NCI-H2196 (cell line): Measurements from ENCODE around the gene MUC12.
"Not testable (repeated sequence)": the region's sequence is repeated elsewhere in the genome, so short reads cannot be mapped to it uniquely, and the experiment has no call there.

ENCODE experiments used
- DNase-seq: peaks from one replicate; lab custom pipeline; 2025; ENCODE audit not compliant: unreplicated experiment; lab: John Stamatoyannopoulos, UW

The MUC12 gene

DNA sequence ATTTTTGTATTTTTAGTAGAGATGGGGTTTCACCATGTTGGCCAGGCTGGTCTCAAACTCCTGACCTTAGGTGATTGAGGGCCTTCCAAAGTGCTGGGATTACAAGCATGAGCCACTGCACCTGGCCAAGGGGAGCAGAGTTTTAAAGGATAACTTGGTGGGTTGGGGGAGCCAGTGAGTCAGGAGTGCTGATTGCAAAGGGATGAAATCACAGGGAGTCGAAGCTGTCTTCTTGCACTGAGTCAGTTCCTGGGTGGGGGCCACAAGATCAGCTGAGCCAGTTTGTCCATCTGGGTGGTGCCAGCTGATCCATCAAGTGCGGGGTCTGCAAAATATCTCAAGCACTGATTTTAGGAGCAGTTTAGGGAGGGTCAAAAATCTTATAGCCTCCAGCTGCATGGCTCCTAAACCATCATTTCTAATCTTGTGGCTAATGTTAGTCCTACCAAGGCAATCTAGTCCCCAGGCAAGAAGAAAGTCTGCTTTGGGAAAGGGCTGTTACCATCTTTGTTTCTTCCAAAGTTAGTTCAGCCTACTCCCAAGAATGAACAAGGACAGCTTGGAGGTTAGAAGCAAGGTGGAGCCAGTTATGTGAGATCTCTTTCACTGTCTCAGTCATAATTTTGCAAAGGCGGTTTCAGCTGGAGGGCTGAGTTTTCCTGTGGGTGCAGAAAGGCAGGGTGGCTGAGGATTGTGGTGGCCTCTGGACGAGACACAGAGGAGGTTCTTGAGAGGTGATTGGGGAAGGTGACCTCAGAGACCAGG is 15.8 kb downstream of the MUC12 start:
- DNase-seq = not testable (repeated sequence)

DNA sequence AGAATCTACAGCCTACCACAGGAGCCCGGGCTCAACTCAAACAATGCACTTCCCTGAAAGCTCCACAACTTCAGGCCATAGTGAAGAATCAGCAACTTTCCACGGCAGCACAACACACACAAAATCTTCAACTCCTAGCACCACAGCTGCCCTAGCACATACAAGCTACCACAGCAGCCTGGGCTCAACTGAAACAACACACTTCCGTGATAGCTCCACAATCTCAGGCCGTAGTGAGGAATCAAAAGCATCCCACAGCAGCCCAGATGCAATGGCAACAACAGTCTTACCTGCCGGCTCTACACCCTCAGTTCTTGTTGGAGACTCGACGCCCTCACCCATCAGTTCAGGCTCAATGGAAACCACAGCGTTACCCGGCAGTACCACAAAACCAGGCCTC is 22.3 kb downstream of the MUC12 start:
- DNase-seq = no peak

DNA sequence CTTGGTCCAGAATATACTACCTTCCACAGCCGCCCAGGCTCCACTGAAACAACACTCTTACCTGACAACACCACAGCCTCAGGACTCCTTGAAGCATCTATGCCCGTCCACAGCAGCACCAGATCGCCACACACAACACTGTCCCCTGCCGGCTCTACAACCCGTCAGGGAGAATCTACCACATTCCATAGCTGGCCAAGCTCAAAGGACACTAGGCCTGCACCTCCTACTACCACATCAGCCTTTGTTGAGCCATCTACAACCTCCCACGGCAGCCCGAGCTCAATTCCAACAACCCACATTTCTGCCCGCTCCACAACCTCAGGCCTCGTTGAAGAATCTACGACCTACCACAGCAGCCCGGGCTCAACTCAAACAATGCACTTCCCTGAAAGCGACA is 22.9 kb downstream of the MUC12 start:
- not testable (repeated sequence) for DNase-seq

DNA sequence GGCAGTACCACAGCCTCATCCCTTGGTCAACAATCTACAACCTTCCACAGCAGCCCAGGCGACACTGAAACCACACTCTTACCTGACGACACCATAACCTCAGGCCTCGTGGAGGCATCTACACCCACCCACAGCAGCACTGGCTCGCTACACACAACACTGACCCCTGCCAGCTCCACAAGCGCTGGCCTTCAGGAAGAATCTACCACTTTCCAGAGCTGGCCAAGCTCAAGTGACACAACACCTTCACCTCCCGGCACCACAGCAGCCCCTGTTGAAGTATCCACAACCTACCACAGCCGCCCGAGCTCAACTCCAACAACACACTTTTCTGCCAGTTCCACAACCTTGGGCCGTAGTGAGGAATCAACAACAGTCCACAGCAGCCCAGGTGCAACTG is 25.3 kb downstream of the MUC12 start:
- DNase-seq = not testable (repeated sequence)

DNA sequence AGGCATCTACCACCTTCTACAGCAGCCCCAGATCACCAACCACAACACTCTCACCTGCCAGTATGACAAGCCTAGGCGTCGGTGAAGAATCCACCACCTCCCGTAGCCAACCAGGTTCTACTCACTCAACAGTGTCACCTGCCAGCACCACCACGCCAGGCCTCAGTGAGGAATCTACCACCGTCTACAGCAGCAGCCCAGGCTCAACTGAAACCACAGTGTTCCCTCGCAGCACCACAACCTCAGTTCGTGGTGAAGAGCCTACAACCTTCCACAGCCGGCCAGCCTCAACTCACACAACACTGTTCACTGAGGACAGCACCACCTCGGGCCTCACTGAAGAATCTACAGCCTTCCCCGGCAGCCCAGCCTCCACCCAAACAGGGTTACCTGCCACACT is 29.2 kb downstream of the MUC12 start:
- DNase-seq = not testable (repeated sequence)

DNA sequence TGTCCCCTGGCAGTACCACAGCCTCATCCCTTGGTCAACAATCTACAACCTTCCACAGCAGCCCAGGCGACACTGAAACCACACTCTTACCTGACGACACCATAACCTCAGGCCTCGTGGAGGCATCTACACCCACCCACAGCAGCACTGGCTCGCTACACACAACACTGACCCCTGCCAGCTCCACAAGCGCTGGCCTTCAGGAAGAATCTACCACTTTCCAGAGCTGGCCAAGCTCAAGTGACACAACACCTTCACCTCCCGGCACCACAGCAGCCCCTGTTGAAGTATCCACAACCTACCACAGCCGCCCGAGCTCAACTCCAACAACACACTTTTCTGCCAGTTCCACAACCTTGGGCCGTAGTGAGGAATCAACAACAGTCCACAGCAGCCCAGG is 30.0 kb downstream of the MUC12 start:
- DNase-seq = not testable (repeated sequence)

DNA sequence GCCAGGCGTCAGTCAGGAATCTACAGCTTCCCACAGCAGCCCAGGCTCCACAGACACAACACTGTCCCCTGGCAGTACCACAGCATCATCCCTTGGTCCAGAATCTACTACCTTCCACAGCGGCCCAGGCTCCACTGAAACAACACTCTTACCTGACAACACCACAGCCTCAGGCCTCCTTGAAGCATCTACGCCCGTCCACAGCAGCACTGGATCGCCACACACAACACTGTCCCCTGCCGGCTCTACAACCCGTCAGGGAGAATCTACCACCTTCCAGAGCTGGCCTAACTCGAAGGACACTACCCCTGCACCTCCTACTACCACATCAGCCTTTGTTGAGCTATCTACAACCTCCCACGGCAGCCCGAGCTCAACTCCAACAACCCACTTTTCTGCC is 30.7 kb downstream of the MUC12 start:
- DNase-seq = not testable (repeated sequence)

DNA sequence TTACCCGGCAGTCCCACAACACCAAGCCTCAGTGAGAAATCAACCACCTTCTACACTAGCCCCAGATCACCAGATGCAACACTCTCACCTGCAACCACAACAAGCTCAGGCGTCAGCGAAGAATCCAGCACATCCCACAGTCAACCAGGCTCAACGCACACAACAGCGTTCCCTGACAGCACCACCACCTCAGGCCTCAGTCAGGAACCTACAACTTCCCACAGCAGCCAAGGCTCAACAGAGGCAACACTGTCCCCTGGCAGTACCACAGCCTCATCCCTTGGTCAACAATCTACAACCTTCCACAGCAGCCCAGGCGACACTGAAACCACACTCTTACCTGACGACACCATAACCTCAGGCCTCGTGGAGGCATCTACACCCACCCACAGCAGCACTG is 33.0 kb downstream of the MUC12 start:
- DNase-seq = not testable (repeated sequence)

DNA sequence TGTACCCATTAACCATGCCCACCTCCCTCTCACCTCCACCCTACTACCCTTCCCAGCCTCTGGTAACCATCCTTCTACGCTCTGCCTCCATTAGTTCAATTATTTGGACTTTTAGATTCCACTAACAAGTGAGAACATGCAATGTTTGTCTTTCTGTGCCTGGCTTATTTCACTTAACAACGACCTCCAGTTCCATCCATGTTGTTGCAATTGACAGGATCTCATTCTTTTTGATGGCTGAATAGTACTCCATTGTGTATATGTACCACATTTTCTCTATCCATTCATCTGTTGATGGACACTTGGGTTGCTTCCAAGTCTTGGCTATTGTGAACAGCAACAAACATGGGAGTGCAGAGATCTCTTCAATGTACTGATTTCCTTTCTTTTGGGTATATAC is 38.0 kb downstream of the MUC12 start:
- DNase-seq = not testable (repeated sequence)

DNA sequence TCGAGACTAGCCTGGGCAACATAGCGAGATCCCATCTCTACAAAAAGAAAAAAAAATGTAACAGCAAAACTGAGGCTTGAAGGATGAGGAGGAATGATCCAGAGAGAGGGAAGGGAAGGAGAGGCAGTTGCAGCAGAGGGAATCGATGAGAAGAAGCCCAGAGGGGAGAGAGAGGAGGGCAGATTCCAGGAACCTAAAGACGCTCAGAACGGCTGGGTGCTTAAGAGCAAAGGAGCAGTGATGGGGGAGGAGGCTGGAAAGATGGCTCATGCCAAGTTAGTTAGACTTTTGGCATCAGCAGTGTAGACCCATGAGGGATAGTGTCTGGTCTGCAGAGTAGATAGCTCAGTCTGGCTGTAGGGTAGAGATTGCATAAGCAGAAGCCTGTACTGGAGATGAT is 40.3 kb downstream of the MUC12 start:
- no peak for DNase-seq

DNA sequence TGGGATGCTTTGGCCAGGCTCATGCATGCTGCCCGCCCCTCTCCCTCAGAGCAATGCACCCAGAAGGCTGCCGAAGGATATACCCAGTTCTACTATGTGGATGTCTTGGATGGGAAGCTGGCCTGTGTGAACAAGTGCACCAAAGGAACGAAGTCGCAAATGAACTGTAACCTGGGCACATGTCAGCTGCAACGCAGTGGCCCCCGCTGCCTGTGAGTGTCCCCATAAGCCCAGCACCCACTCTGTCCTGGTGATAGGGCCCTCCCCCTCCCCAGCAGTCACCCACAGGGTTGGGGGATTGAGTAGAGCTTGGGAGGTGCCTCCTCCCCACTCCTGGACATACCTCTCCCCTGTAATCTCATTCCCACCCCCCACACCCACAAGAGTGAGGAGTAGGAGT is 43.6 kb downstream of the MUC12 start:
- DNase-seq = no peak

DNA sequence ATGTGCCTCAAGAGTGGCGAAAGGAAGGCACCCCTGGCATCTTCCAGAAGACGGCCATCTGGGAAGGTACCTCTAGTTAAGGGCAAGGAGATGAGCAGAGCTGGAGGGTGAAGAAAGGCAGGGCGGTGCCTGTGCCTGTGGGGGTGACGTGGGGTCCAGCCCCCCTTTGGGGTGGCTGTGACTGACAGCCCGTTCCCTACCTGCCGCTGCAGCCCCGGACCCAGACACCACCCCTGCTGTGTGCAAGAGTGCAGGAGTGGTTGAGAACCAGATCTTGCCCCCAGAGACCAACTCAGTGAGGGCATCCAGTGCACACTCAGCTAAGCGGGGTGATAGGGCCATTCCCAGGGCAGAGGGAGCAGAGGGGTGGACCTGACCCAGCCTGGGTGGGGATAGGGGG is 46.3 kb downstream of the MUC12 start:
- DNase-seq = no peak

DNA sequence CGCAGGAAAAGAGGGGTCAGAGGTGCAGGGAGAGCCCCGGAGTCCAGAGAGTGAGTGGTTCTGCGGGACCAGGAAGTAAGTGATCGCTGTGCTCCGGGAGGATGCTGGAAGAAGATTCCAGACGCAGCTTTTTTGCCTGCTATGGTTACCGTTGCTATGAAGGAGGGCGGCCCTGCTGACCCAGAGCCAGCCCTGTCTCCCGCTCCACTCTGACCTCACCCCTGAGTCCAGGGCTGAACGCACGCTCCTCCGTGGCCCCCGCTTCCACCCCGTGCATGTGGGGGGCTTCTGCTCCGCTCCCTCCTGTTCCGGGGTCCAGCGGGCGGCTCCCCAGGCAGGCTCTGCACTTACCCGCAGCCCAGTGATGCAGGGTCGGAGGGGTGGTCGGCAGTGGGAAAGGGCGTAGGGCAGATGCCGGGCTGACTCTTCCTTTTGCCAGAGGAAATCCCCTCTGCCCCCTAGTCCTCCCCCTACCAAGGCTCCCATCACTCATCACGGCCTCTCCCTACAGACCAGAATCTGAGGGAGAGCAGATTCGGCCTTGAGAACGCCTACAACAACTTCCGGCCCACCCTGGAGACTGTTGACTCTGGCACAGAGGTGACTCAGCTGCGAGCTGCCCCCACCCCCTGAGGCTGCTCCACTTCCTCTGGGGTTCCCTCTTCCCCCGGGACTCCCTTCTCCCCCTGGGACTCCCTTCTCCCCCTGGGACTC is 47.9 kb downstream of the MUC12 start:
- peak; percentile 81 for DNase-seq

DNA sequence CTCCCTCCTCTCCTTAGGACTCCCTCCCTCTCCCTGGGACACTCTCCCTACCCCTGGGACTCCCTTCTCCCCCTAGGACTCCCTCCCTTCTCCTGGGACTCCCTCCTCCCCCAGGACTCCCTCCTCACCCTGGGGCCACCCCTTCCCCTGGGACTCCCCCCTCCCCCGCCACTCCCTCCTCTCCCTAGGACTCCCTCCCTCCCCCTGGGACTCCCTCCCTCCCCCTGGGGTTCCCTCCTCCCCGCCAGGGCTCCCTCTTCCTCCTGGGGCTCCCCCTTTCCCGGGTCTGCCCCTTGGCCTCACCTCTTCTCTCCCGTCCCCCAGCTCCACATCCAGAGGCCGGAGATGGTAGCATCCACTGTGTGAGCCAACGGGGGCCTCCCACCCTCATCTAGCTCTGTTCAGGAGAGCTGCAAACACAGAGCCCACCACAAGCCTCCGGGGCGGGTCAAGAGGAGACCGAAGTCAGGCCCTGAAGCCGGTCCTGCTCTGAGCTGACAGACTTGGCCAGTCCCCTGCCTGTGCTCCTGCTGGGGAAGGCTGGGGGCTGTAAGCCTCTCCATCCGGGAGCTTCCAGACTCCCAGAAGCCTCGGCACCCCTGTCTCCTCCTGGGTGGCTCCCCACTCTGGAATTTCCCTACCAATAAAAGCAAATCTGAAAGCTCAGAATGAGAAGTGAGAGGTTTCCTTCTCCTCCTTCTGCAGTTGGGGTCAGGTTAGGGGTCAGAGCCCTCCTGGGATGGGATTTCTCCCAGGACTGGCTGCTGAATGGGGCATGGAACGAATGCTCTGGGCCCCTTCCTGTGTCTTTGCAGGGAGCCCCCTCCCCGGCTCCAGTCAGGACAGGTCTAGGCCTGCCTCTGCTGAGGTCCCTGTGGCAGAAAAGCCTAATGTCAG is 49.2 kb downstream of the MUC12 start:
- DNase-seq = no peak

DNA sequence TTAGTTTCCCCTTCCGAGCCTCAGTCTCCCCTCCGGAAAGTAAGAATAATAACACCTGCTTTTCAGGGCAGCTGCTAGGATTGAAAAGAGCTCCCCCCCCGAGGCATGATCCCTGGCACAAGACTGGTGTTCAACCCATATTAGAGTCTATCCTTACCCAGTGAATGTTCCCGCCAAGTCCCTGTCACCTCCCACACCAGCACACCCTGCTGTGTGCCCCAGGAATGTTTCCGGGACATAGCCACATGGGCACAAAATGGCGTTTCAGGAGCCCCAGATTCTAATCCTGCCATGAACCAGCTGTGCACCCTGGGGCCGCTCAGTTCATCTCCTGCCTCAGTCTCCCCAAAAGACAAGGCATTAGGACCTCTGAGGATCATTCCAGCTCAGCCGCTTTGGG is 51.1 kb downstream of the MUC12 start:
- no peak for DNase-seq

DNA sequence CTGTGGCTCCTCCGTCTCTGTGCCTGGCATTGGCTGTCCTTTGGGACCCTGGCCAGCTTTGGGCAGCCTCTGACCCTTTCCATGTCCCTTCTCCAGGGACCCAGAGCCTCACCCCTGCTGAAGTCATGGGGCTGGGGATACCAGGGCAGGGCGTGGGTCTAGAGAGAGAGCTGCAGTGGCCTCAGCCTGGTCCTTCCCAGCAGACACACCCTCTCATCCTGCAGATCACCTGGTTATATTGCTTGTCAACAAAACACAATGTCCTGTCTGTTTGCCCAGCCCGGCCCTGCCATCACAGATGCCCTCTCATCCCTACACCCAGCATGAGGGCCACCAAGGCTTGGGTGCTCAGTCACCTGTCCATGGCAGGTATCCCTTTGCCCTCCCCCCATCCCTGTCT is 52.3 kb downstream of the MUC12 start:
- DNase-seq = no peak

DNA sequence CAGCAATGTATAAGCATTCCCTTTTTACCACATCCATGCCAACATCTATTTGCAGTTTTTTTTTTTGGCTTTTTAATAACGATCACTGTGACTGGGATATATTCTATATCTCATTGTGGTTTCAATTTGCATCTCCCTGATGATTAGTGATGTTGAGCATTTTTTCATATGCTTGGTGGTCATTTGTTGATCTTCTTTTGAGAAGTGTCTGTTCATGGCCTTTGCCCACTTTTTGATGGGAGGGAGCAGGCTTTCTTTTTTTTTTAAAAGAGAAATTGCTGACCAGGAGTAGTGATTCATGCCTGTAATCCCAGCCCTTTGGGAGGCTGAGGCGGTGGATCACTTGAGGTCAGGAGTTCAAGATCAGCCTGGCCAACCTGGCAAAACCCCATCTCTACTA is 54.5 kb downstream of the MUC12 start:
- DNase-seq = no peak

DNA sequence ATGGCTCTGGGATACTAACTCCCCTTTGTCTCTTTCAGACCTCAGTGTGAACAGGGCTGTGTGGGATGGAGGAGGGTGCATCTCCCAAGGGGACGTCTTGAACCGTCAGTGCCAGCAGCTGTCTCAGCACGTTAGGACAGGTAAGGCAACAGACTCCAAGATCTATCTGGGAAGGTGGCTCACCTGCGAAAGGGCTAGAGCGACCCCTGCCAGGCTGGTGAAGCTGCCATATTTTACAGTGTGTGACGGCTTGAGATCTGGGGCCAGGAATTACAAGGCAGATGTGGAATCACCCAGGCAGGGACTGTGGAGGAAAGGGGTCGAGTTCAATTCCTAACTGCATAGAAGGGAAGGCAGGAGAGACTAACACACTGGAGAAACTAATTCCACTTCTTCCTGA is 61.7 kb downstream of the MUC12 start:
- DNase-seq = no peak

DNA sequence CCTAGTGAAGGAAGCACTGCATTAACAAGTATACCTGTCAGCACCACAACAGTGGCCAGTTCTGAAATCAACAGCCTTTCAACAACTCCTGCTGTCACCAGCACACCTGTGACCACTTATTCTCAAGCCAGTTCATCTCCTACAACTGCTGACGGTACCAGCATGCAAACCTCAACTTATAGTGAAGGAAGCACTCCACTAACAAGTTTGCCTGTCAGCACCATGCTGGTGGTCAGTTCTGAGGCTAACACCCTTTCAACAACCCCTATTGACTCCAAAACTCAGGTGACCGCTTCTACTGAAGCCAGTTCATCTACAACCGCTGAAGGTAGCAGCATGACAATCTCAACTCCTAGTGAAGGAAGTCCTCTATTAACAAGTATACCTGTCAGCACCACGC is 66.6 kb downstream of the MUC12 start:
- DNase-seq = no peak

DNA sequence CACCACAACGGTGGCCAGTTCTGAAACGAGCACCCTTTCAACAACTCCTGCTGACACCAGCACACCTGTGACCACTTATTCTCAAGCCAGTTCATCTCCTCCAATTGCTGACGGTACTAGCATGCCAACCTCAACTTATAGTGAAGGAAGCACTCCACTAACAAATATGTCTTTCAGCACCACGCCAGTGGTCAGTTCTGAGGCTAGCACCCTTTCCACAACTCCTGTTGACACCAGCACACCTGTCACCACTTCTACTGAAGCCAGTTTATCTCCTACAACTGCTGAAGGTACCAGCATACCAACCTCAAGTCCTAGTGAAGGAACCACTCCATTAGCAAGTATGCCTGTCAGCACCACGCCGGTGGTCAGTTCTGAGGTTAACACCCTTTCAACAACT is 71.9 kb downstream of the MUC12 start:
- DNase-seq = not testable (repeated sequence)

DNA sequence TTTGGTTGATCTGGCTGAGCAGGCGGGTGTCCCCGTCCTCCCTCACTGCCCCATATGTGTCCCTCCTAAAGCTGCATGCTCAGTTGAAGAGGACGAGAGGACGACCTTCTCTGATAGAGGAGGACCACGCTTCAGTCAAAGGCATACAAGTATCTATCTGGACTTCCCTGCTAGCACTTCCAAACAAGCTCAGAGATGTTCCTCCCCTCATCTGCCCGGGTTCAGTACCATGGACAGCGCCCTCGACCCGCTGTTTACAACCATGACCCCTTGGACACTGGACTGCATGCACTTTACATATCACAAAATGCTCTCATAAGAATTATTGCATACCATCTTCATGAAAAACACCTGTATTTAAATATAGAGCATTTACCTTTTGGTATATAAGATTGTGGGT is 89.0 kb downstream of the MUC12 start:
- DNase-seq = no peak

DNA sequence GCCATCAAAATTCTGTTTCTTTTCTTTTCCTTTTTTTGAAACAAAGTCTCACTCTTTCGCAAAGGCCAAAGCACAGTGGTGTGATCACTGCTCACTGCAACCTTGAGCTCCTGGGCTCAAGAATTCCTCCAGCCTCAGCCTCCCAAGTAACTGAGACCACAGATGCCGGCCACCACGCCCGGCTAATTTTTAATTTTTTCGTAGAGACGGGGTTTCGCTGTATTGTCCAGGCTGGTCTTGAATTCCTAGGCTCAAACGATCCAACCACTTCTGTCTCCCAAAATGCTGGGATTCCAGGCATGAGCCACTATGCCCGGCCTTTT is 90.2 kb downstream of the MUC12 start:
- no peak for DNase-seq
